ENCODE results near the gene KLHL29. TPM values are rescaled to one million over a fixed set of nuclear protein-coding genes. Genes with fewer than 3 reads are reported as not detected.

The KLHL29 gene
- total and polyA plus RNA-seq, 2 donors (not counting 3 experiments of a cell fraction or from before 2014, with no cell fraction given) = 4.6 to 12.7 TPM

GRCh38 chr2:23578964-23579671, 194.1 kb downstream of the KLHL29 start:
- intact Hi-C loops (cut with micrococcal nuclease) = no loop called here
- Histone ChIP-seq H4K20me1 (replicated peaks; ENCODE audit: control insufficient read depth, extremely low read depth, insufficient read depth, low read length) (no peaks in the 10 kb centered on the region), H3K4me1 (ENCODE audit: control insufficient read depth, extremely low read depth, insufficient read depth, low read length) (no peaks in the 10 kb centered on the region), H3K9ac (replicated peaks; ENCODE audit: extremely low read depth, insufficient read depth, low read length) (no peak overlapping the region), H3K27me3 (ENCODE audit: control insufficient read depth in 2 of 2, insufficient read depth in 2 of 2, low read length in 2 of 2) (no peaks in the 10 kb centered on the region), H3K36me3 (ENCODE audit: control insufficient read depth in 2 of 2, extremely low read depth in 1 of 2, insufficient read depth in 2 of 2, low read length in 2 of 2) (no peaks in the 10 kb centered on the region), H3K4me2 (ENCODE audit: insufficient read depth, low read length) (no peak overlapping the region), H3K79me2 (ENCODE audit: control insufficient read depth, insufficient read depth, low read length) (no peaks in the 10 kb centered on the region), H3K27ac (ENCODE audit: insufficient read depth, low read depth, low read length) (no peak overlapping the region), H2AFZ (ENCODE audit: low read depth, low read length) (no peak overlapping the region), H3K4me3 (replicated peaks in 1 of 3; ENCODE audit: insufficient read depth in 1 of 3, low read depth in 1 of 3, low read length in 3 of 3) (no peak overlapping the region), H3K9me1 (replicated peaks; ENCODE audit: control insufficient read depth, extremely low read depth, insufficient read depth, low read length) (no peaks in the 10 kb centered on the region), H3K9me3 (replicated peaks; ENCODE audit: control insufficient read depth, insufficient read depth, low read length) (no peaks in the 10 kb centered on the region)
- FAIRE-seq = no peak
- no peak for TF ChIP-seq EZH2 (IDR thresholded peaks at IDR 0.05; ENCODE audit: borderline replicate concordance, low read depth, low read length, severe bottlenecking)
- no peak for TF ChIP-seq POLR2AphosphoS5 (IDR thresholded peaks at IDR 0.05; ENCODE audit: insufficient read depth, low read depth, low read length)
- TF ChIP-seq POLR2A (IDR thresholded peaks at IDR 0.05; ENCODE audit: low read depth, low read length) = no peak
- TF ChIP-seq FOS (IDR thresholded peaks at IDR 0.05; ENCODE audit: borderline replicate concordance, insufficient read depth, low read length) = no peak
- no peak for TF ChIP-seq CTCF (IDR thresholded peaks at IDR 0.05; ENCODE audit: extremely low read depth in 1 of 2, insufficient read depth in 1 of 2, low read depth in 1 of 2, low read length in 2 of 2)
- TF ChIP-seq MYC (IDR thresholded peaks at IDR 0.05; ENCODE audit: low read depth, low read length) = no peak
- no peak for TF ChIP-seq MAX (IDR thresholded peaks at IDR 0.05; ENCODE audit: insufficient read depth, insufficient read length)
- TF ChIP-seq GATA2 (IDR thresholded peaks at IDR 0.05; ENCODE audit: insufficient read depth, insufficient read length, low read depth, low read length) = no peak
- no peak for TF ChIP-seq JUN (IDR thresholded peaks at IDR 0.05; ENCODE audit: borderline replicate concordance, insufficient read depth, insufficient read length, low read depth)
- peak; percentile 21 for DNase-seq (ENCODE audit: low read depth, low spot score)
- ChIA-PET CTCF (interaction anchor here (0.9 to 1.8 kb wide), 4 partner anchors 12 to 174 kb away, joined by 3 to 5 read pairs (median 4); no protein-coding TSS in a partner anchor), POLR2A (no interaction called here)
- dilution Hi-C loops (cut with MboI; ENCODE audit: extremely low pct_ligation_motif_present, low sequenced_read_pairs) = no loop called here
- no TSS peak for BruUV-seq (replicated peaks)

Measured in endothelial cell of umbilical vein (primary cell).